ENCODE data around the gene COX7A2.

COX7A2 gene

DNA sequence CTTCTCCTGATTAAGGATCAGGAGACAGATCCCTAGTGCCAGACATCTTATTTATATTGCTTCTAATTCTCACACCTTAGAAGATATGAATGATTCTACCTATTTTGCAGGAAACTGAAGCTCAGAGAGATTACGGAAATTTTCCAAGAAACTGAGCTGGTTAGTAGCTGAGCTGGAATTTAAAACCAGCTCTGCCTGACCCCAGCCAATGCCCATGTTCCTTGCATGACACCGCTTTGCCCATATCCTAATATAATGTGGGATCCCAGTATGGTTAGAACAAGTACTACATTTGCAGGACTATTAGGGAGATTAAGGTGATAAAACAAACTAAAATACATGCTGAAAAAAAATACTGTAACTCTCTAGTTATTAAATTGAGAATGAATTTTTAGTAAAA, 39.1 kb upstream of the COX7A2 start:
- peak overlapping the region; percentile 96 for H3K9ac ChIP-seq (ENCODE audit: low read depth, low read length)

DNA sequence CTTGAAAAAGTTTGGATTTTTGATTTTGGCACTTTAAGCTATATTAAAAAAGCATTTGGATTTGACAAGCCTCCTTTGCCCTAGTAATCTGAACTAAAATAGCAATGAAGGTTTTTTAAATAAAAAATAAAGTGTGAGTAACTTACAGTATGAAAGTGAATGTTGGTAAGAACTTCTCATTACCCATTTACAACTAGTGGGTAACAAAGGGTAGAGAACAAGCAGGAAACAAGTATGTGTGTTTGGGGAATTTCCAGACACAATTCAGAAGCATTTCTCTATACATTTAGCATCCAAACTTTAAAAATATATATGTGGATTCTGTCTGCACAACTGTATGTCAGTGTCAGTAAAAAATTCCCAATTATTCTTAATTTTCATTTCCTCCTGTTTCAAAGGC, 38.1 kb upstream of the COX7A2 start:
- Histone ChIP-seq H3K4me2 (ENCODE audit: low read length) (peak overlapping the region; percentile 92), H3K9ac (ENCODE audit: low read depth, low read length) (peak overlapping the region; percentile 96), H3K27me3 (ENCODE audit: control insufficient read depth, insufficient read depth, low read length) (no peaks in the 10 kb centered on the region), H3K9me3 (replicated peaks; ENCODE audit: low read length) (no peaks in the 10 kb centered on the region), H3K4me1 (ENCODE audit: control insufficient read depth, insufficient read depth, low read length) (peaks cover 31% of the 10 kb centered on the region), H3K36me3 (ENCODE audit: insufficient read depth, low read length) (no peaks in the 10 kb centered on the region), H3K4me3 (ENCODE audit: low read length) (peak overlapping the region; percentile 33)

More for the DNA sequence above, 39.1 kb upstream of the COX7A2 start:
- Histone ChIP-seq H3K36me3 (ENCODE audit: insufficient read depth, low read length) (no peaks in the 10 kb centered on the region), H3K4me3 (ENCODE audit: low read length) (peak overlapping the region; percentile 96), H3K4me1 (ENCODE audit: control insufficient read depth, insufficient read depth, low read length) (peaks cover 31% of the 10 kb centered on the region), H3K4me2 (ENCODE audit: low read length) (peak overlapping the region; percentile 92), H3K27me3 (ENCODE audit: control insufficient read depth, insufficient read depth, low read length) (no peaks in the 10 kb centered on the region), H3K9me3 (replicated peaks; ENCODE audit: low read length) (no peaks in the 10 kb centered on the region)

DNA sequence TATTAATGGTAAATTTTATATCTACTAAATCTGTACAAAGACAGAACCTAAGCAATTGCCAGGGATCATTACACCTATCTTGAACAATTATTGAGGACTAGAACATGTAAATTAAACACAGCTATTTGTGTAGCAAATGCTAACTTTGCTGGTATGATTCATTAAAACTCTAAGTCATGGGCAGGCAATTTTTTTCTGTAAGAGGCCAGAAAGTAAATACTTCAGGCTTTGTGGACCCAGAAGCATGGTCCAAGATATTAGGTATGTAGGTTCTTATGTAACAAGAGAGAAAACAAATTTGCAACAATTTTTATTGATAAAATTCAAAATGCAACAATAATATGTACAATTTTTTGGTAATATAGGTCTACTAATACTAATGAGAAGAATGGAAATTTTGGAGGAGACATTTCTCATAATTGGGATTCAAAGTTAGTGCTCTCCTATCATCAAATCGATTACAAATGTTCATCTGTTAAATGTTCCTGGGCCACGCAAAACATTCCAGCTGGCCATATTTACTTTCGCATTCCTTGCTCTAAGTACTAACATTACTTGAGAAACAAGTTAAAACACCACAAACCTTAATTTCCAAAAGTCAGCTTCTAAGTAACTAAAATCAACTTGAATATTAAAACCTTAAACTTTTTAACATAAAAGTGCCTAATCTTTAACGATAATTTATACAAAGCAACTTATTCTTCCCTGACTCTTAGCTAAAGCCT, 36.7 kb upstream of the COX7A2 start:
- H3K9ac ChIP-seq (ENCODE audit: low read depth, low read length) = no peak overlapping the region
- H3K4me2 ChIP-seq (ENCODE audit: low read length) = peak overlapping the region; percentile 14
- H3K36me3 ChIP-seq (ENCODE audit: insufficient read depth, low read length) = no peaks in the 10 kb centered on the region
- H3K4me3 ChIP-seq (ENCODE audit: low read length) = no peak overlapping the region
- H3K9me3 ChIP-seq (replicated peaks; ENCODE audit: low read length) = no peaks in the 10 kb centered on the region
- peaks cover 39% of the 10 kb centered on the region for H3K4me1 ChIP-seq (ENCODE audit: control insufficient read depth, insufficient read depth, low read length)
- no peaks in the 10 kb centered on the region for H3K27me3 ChIP-seq (ENCODE audit: control insufficient read depth, insufficient read depth, low read length)

DNA sequence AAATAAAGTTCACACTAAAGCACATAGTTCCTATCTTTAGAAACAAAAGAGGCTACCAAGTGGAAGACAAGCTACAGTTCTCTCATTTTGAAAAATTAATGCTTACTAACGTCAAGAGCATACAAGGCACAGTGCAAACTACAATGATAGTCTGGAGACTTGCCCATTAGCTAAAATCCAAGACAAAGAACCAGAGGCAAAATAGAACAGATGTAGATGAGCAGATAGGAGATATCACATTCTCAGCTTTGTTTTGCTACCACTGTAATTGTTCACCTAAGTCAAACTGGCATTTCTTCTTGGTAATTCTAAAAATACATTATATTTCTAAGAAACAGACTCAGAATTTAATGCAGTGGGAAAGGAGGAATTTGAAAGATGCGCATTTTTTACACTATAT, 35.8 kb upstream of the COX7A2 start:
- Histone ChIP-seq H3K9me3 (replicated peaks; ENCODE audit: low read length) (no peaks in the 10 kb centered on the region), H3K4me1 (ENCODE audit: control insufficient read depth, insufficient read depth, low read length) (peaks cover 45% of the 10 kb centered on the region), H3K36me3 (ENCODE audit: insufficient read depth, low read length) (no peaks in the 10 kb centered on the region), H3K9ac (ENCODE audit: low read depth, low read length) (no peak overlapping the region), H3K4me2 (ENCODE audit: low read length) (no peak overlapping the region), H3K4me3 (ENCODE audit: low read length) (no peak overlapping the region), H3K27me3 (ENCODE audit: control insufficient read depth, insufficient read depth, low read length) (no peaks in the 10 kb centered on the region)

DNA sequence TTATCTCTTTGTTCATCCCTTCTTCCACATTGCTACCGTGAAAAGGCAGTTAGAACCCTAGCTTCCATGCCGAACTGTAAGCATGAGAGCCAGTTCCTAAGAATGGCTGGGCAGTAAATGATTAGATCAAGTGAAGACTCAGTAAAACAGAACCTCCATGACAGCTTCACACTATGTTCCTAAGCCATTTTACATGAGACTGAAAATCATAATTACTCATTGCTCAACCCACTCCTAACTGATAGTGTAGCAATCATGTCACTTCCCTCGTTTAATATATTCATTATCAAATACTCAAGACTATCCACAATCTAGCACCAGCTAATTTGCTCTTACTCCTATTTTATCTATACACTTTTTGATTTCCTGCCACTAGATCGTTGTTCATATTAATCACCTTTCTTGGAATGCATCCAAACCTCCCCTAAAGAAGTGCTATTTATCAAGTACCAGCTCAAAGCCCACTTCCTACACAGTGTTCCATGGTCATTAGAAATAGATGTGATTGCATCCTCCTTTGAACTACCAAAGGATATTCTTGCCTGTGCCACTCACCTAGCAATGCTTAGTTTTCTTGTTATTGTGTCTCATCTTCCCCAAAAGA, 35.0 kb upstream of the COX7A2 start:
- no peaks in the 10 kb centered on the region for H3K27me3 ChIP-seq (ENCODE audit: control insufficient read depth, insufficient read depth, low read length)
- H3K4me1 ChIP-seq (ENCODE audit: control insufficient read depth, insufficient read depth, low read length) = peaks cover 47% of the 10 kb centered on the region
- H3K36me3 ChIP-seq (ENCODE audit: insufficient read depth, low read length) = no peaks in the 10 kb centered on the region
- no peaks in the 10 kb centered on the region for H3K9me3 ChIP-seq (replicated peaks; ENCODE audit: low read length)
- no peak overlapping the region for H3K4me2 ChIP-seq (ENCODE audit: low read length)
- H3K4me3 ChIP-seq (ENCODE audit: low read length) = no peak overlapping the region
- H3K9ac ChIP-seq (ENCODE audit: low read depth, low read length) = no peak overlapping the region

DNA sequence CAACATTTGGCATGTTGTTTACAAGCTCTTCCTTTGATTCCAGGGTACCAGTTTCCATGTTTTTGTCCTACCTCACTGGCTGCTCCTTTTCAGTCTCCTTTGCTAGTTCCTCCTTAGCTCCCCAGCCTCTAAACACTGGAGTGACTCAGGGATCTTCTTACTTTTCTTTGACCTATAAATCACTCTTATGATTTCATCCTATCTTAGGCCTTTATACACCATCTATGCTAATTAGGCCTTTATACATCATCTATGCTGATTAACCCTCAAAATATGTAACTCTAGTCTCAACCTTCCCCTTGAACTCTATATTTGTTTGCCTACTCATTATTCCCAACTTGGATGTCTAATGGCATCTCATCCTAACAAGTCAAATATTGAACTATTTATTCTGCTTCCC, 31.5 kb upstream of the COX7A2 start:
- Histone ChIP-seq H3K4me1 (ENCODE audit: control insufficient read depth, insufficient read depth, low read length) (peaks cover 29% of the 10 kb centered on the region), H3K4me3 (ENCODE audit: low read length) (no peak overlapping the region), H3K27me3 (ENCODE audit: control insufficient read depth, insufficient read depth, low read length) (no peaks in the 10 kb centered on the region), H3K9me3 (replicated peaks; ENCODE audit: low read length) (no peaks in the 10 kb centered on the region), H3K4me2 (ENCODE audit: low read length) (peak overlapping the region; percentile 29), H3K9ac (ENCODE audit: low read depth, low read length) (no peak overlapping the region), H3K36me3 (ENCODE audit: insufficient read depth, low read length) (peaks cover 9% of the 10 kb centered on the region)

DNA sequence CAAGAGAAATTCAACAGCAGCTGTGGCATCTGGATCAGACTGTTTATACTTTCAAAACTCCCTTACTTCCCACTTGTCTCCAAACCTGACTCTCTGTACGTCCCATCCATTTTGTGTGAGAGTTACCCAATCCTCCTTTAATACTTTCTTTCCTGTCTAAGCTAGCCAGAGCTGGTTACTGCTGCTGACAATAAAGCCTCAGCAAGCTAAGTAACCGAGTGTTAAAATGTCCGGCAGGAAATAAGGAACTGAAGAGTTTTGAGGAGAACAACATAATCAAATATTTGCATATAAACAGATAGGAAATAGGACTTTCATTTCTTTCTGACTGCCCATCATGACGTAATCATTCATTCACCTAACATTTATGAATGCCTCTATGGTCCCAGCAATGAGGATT, 29.4 kb upstream of the COX7A2 start:
- Histone ChIP-seq H3K4me1 (ENCODE audit: control insufficient read depth, insufficient read depth, low read length) (peaks cover 16% of the 10 kb centered on the region), H3K4me2 (ENCODE audit: low read length) (no peak overlapping the region), H3K36me3 (ENCODE audit: insufficient read depth, low read length) (peaks cover 9% of the 10 kb centered on the region), H3K9ac (ENCODE audit: low read depth, low read length) (no peak overlapping the region), H3K4me3 (ENCODE audit: low read length) (no peak overlapping the region), H3K9me3 (replicated peaks; ENCODE audit: low read length) (no peaks in the 10 kb centered on the region), H3K27me3 (ENCODE audit: control insufficient read depth, insufficient read depth, low read length) (no peaks in the 10 kb centered on the region)

DNA sequence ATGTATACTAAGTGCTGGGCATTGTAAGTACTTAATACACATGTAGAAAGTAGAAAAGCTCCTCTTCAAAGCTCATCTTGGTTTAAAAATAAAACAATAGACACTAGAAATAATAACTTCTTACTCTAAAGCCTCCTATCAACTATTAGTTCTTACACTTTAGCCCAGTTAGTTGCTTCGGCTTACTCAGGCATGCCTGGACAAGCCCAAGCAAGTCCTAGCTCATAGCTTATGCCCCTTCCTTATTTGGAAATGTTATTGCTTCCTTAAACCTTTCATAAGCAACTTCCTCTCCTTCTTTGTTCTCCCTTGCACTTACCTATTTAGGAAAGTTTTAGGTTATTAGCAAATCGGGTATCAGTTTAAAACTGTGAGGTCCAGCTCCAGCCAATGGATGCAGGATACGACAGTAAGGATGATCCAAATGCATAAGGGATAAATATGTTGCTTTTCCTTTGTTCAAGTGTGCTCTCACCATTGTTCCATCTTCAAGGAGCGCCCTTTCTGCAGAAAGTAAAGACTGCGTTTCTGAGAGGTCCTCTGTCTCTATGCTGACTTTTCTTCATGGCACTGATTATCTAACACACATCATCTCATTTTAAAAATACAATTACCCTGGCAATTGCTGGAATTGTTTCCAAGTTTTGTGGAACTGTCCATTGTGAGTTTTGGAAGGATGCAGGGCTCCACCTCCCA, 28.7 kb upstream of the COX7A2 start:
- Histone ChIP-seq H3K4me2 (ENCODE audit: low read length) (no peak overlapping the region), H3K27me3 (ENCODE audit: control insufficient read depth, insufficient read depth, low read length) (no peaks in the 10 kb centered on the region), H3K9me3 (replicated peaks; ENCODE audit: low read length) (no peaks in the 10 kb centered on the region), H3K4me3 (ENCODE audit: low read length) (no peak overlapping the region), H3K4me1 (ENCODE audit: control insufficient read depth, insufficient read depth, low read length) (peaks cover 16% of the 10 kb centered on the region), H3K9ac (ENCODE audit: low read depth, low read length) (no peak overlapping the region), H3K36me3 (ENCODE audit: insufficient read depth, low read length) (peaks cover 9% of the 10 kb centered on the region)

DNA sequence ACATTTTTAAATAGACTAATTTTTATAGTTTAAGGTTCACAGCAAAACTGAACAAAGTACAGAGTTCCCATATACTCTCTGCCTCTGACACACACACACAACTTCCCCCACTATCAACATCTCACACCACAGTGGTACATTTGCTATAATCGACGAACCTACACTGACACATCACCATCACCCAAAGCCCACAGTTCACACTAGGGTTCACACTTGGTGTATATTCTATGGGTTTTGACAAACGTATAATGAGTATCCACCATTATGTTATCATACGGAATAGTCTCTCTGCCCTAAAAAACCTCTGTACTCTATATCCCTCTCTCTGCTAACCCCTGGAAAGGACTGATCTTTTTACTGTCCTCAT, 25.4 kb upstream of the COX7A2 start:
- Histone ChIP-seq H3K27me3 (ENCODE audit: control insufficient read depth, insufficient read depth, low read length) (no peaks in the 10 kb centered on the region), H3K4me1 (ENCODE audit: control insufficient read depth, insufficient read depth, low read length) (no peaks in the 10 kb centered on the region), H3K4me2 (ENCODE audit: low read length) (no peak overlapping the region), H3K9me3 (replicated peaks; ENCODE audit: low read length) (no peaks in the 10 kb centered on the region), H3K36me3 (ENCODE audit: insufficient read depth, low read length) (peaks cover 12% of the 10 kb centered on the region), H3K9ac (ENCODE audit: low read depth, low read length) (no peak overlapping the region), H3K4me3 (ENCODE audit: low read length) (no peak overlapping the region)

DNA sequence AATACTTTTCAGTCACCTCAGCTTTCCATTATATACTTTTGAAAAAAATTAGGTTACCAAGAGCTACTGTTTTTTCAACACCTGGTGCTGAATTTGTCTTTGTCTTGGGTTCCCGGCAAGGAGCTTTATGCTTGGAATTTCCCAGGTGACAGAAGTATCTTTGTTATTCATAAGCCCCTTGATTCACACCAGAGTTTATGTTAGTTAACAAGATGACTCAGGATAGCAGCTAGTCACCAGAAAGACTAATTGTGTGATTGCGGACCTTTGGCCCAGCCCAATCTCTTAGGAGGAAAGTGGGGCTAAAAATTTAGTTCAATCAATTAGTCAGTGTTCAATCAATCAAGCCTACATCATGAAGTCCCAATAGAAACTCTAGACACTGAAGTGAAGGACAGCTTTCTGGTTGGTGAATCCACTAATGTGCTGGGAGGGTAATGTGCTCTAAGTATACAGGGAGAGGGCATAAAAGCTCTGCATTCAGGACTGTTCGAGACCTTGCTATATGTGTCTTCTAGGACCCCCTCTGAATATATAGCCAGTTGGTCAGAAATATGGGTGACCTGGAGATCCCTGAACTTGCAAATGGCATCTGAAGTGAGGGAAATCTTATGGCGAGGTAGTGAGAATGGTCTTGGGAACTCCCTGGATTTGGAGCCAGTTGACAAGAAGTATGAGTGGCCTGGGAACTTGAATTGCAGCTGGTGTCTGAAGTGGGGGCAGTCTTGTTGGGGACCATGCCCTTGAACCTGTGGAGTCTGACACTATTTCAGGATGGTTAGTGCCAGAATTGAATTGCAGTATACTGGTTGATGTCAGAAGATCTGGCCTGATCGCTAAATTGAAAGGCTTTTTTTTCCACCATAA, 24.8 kb upstream of the COX7A2 start:
- no peak overlapping the region for H3K4me3 ChIP-seq (ENCODE audit: low read length)
- H3K27me3 ChIP-seq (ENCODE audit: control insufficient read depth, insufficient read depth, low read length) = no peaks in the 10 kb centered on the region
- no peaks in the 10 kb centered on the region for H3K4me1 ChIP-seq (ENCODE audit: control insufficient read depth, insufficient read depth, low read length)
- H3K4me2 ChIP-seq (ENCODE audit: low read length) = no peak overlapping the region
- peaks cover 18% of the 10 kb centered on the region for H3K36me3 ChIP-seq (ENCODE audit: insufficient read depth, low read length)
- no peaks in the 10 kb centered on the region for H3K9me3 ChIP-seq (replicated peaks; ENCODE audit: low read length)
- no peak overlapping the region for H3K9ac ChIP-seq (ENCODE audit: low read depth, low read length)

DNA sequence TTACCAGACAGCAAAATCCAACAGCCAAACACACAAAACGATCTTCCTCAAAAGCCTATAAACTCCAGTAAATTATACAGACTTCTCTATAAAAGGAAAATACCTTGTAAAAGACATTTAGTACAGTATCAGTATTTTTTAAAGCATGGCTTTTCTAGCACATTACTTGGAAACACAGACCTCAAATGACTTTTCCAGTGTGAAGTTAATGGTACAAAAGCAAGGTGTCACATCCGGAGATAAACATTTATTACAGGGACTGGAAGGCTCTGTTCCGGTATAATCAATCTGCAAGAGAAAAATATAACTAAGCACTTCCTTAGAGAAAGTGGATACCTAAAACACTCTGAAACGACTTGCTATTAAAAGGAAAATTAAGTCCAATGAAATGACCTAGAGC, 23.9 kb upstream of the COX7A2 start:
- Histone ChIP-seq H3K4me3 (ENCODE audit: low read length) (no peak overlapping the region), H3K4me1 (ENCODE audit: control insufficient read depth, insufficient read depth, low read length) (no peaks in the 10 kb centered on the region), H3K27me3 (ENCODE audit: control insufficient read depth, insufficient read depth, low read length) (no peaks in the 10 kb centered on the region), H3K36me3 (ENCODE audit: insufficient read depth, low read length) (peaks cover 18% of the 10 kb centered on the region), H3K9me3 (replicated peaks; ENCODE audit: low read length) (no peaks in the 10 kb centered on the region), H3K9ac (ENCODE audit: low read depth, low read length) (no peak overlapping the region), H3K4me2 (ENCODE audit: low read length) (no peak overlapping the region)
